Measurements from ENCODE around the gene IL13. TPM values are rescaled to one million over a fixed set of nuclear protein-coding genes. Genes with fewer than 3 reads are reported as not detected.

The IL13 gene
- total and polyA plus RNA-seq, 9 donors = not detected

GRCh38 chr5:132679166-132679565 is 21.2 kb downstream of the IL13 start:
- no peak for DNase-seq
- WGBS, 3 donors = 90 to 93% (median 92%) methylated on average over 7 of the region's 7 CpGs
- Histone ChIP-seq H3K4me1 (ENCODE audit: insufficient read depth) (no peaks in the 10 kb centered on the region), H3K27ac (no peak overlapping the region), H3K36me3 (no peaks in the 10 kb centered on the region), H3K4me3 (no peak overlapping the region), H3K27me3 (no peaks in the 10 kb centered on the region), H3K9me3 (no peaks in the 10 kb centered on the region)
- intact Hi-C loops (cut with DNase I) = no loop called here
- TF ChIP-seq, protein P1, sequence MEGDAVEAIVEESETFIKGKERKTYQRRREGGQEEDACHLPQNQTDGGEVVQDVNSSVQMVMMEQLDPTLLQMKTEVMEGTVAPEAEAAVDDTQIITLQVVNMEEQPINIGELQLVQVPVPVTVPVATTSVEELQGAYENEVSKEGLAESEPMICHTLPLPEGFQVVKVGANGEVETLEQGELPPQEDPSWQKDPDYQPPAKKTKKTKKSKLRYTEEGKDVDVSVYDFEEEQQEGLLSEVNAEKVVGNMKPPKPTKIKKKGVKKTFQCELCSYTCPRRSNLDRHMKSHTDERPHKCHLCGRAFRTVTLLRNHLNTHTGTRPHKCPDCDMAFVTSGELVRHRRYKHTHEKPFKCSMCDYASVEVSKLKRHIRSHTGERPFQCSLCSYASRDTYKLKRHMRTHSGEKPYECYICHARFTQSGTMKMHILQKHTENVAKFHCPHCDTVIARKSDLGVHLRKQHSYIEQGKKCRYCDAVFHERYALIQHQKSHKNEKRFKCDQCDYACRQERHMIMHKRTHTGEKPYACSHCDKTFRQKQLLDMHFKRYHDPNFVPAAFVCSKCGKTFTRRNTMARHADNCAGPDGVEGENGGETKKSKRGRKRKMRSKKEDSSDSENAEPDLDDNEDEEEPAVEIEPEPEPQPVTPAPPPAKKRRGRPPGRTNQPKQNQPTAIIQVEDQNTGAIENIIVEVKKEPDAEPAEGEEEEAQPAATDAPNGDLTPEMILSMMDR (IDR thresholded peaks at IDR 0.05) = no peak
- no peak for TF ChIP-seq EP300 (IDR thresholded peaks at IDR 0.05)
- TF ChIP-seq POLR2A (IDR thresholded peaks at IDR 0.05) = no peak

- 92 to 94% (median 93%) methylated on average over 15 of the region's 15 CpGs for WGBS, 3 donors
- DNase-seq = no peak
- Histone ChIP-seq H3K9me3 (no peaks in the 10 kb centered on the region), H3K4me3 (no peak overlapping the region), H3K27me3 (no peaks in the 10 kb centered on the region), H3K4me1 (ENCODE audit: insufficient read depth) (no peaks in the 10 kb centered on the region), H3K27ac (no peak overlapping the region), H3K36me3 (no peaks in the 10 kb centered on the region)
- no peak for TF ChIP-seq POLR2A (IDR thresholded peaks at IDR 0.05)
- TF ChIP-seq, protein P1 (IDR thresholded peaks at IDR 0.05) = no peak
- intact Hi-C loops (cut with DNase I) = no loop called here
Measured at GRCh38 chr5:132679717-132680380, 21.9 kb downstream of the IL13 start.

DNA sequence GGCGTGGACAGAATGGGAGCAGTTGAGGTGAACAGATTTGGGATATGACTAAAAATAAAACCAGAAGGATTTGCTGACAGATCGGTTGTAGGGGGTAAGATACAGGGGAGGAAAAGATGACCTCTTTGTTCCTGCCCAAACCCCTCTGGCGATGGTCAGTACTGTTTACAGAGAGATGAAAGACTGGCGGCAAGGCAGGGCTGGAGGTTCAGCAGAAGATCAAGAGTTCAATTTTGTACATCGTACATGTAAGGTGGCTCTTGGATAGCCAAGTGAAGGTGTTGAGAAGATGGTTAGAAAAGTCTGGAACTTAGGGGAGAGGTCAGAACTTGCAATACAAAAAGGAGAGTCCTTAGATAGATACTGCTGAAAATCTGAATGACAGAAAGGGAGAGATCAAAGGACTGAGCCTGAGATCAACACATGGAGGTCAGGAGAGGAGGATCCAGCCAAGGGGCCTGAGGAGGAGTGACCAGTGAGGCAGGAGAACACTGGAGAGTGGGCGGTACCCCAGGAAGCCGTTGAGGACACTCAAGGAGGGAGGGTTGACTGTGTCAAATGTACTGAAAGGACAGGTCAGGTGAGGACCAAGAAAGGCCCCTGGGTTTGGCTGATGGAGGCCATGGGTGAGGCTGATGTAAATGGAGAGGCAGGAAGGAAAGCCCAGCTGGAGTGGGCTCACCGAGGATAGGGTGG is 23.0 kb downstream of the IL13 start:
- TF ChIP-seq EP300 (IDR thresholded peaks at IDR 0.05) (no peak), POLR2A (IDR thresholded peaks at IDR 0.05) (no peak)
- TF ChIP-seq, protein P1 (IDR thresholded peaks at IDR 0.05) = no peak
- intact Hi-C loops (cut with DNase I) = no loop called here
- H3K36me3 ChIP-seq = no peaks in the 10 kb centered on the region
- DNase-seq = no peak
- no peaks in the 10 kb centered on the region for H3K4me1 ChIP-seq (ENCODE audit: insufficient read depth)
- H3K27me3 ChIP-seq = no peaks in the 10 kb centered on the region
- H3K27ac ChIP-seq = no peak overlapping the region
- no peak overlapping the region for H3K4me3 ChIP-seq
- 71 to 93% (median 92%) methylated on average over 8 of the region's 8 CpGs for whole genome bisulfite sequencing, 3 donors
- no peaks in the 10 kb centered on the region for H3K9me3 ChIP-seq

DNA sequence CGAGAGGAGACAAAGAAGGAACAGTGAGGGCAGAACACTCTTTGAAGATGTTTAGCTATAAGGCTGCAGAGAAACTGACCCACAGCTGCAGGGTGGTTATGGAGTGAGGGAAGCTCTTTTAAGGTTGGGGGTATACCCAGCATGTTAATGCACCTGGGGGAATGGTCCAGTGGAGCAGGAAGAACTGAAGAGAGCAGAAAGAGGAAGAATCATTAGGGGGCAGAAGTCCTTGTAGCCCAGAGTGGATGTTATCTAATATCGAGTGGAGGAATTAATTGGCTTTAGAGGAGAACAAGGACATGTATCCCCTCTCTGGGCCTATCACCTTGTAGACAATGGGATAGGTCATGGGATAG is 23.5 kb downstream of the IL13 start:
- H3K27ac ChIP-seq = no peak overlapping the region
- H3K4me1 ChIP-seq (ENCODE audit: insufficient read depth) = no peaks in the 10 kb centered on the region
- DNase-seq = no peak
- no peak overlapping the region for H3K4me3 ChIP-seq
- intact Hi-C loops (cut with DNase I) = no loop called here
- TF ChIP-seq POLR2A (IDR thresholded peaks at IDR 0.05) (no peak), EP300 (IDR thresholded peaks at IDR 0.05) (no peak)
- TF ChIP-seq, protein P1 (IDR thresholded peaks at IDR 0.05) = no peak
- 84 to 86% (median 85%) methylated on average over 2 of the region's 2 CpGs for WGBS, 3 donors
- H3K36me3 ChIP-seq = no peaks in the 10 kb centered on the region
- H3K27me3 ChIP-seq = no peaks in the 10 kb centered on the region
- H3K9me3 ChIP-seq = no peaks in the 10 kb centered on the region

All from ovary (tissue), 9 donors.